GM23338 (cell line): ENCODE measurements around the gene TUBA8. TPM values are rescaled to one million over a fixed set of nuclear protein-coding genes. Genes with fewer than 3 reads are reported as not detected.

ENCODE experiments used
- ATAC-seq: fragments of 200-7000 bp; cut with Tn5 transposase; 3 replicates; pipeline ENCODE4 v1.9.1; 2020
- DNase-seq: peaks from one replicate; pipeline ENCODE4 v3.0.0-alpha.2; 2015; ENCODE audit warnings: low spot score
- H2AFZ ChIP-seq: fragments of 200-600 bp; sonication (generic); 2 replicates; pipeline ENCODE4 v1.8.0; 2016; ENCODE audit warnings: antibody characterized with exemption, mild to moderate bottlenecking, moderate library complexity
- H3F3A ChIP-seq: fragments of 200-600 bp; sonication (generic); replicated peaks from 2 replicates; pipeline ENCODE4 v1.8.0; 2017; ENCODE audit warnings: antibody characterized with exemption, mixed run types, low read depth
- H3K27ac ChIP-seq: fragments of 200-600 bp; sonication (generic); 2 replicates; pipeline ENCODE4 v1.6.1; 2016; ENCODE audit warnings: low read depth
- H3K27me3 ChIP-seq: fragments of 200-600 bp; sonication (generic); 2 replicates; pipeline ENCODE4 v1.8.0; 2016; ENCODE audit warnings: mild to moderate bottlenecking, mixed run types, moderate library complexity; ENCODE audit not compliant: insufficient read depth
- H3K36me3 ChIP-seq: fragments of 200-600 bp; sonication (generic); 2 replicates; pipeline ENCODE4 v1.8.0; 2016; ENCODE audit warnings: mild to moderate bottlenecking; ENCODE audit not compliant: insufficient read depth
- H3K4me1 ChIP-seq: fragments of 200-600 bp; sonication (generic); 2 replicates; pipeline ENCODE4 v1.8.0; 2016; ENCODE audit warnings: mild to moderate bottlenecking, moderate library complexity; ENCODE audit not compliant: insufficient read depth
- H3K4me2 ChIP-seq: fragments of 200-600 bp; sonication (generic); 2 replicates; pipeline ENCODE4 v1.7.1; 2017; ENCODE audit warnings: mixed run types
- H3K4me3 ChIP-seq: fragments of 200-600 bp; sonication (generic); 2 replicates; pipeline ENCODE4 v1.6.1; 2016; ENCODE audit warnings: mixed run types
- H3K79me2 ChIP-seq: fragments of 200-600 bp; sonication (generic); replicated peaks from 2 replicates; pipeline ENCODE4 v1.8.0; 2017; ENCODE audit warnings: mild to moderate bottlenecking; ENCODE audit not compliant: insufficient read depth
- H3K9me2 ChIP-seq: fragments of 200-600 bp; sonication (generic); 2 replicates; pipeline ENCODE4 v1.8.0; 2017; ENCODE audit not compliant: insufficient read depth
- H4K20me1 ChIP-seq: fragments of 200-600 bp; sonication (generic); replicated peaks from 2 replicates; pipeline ENCODE4 v1.8.0; 2017; ENCODE audit warnings: mild to moderate bottlenecking; ENCODE audit not compliant: insufficient read depth
- H3K27ac Mint-ChIP-seq: 2 replicates; pipeline ENCODE4 v1.8.0; 2020; ENCODE audit warnings: inconsistent platforms, mild to moderate bottlenecking, moderate library complexity, mixed read lengths
- H3K27me3 Mint-ChIP-seq: 3 replicates; pipeline ENCODE4 v1.8.0; 2022; ENCODE audit warnings: low read depth, mild to moderate bottlenecking, moderate library complexity, mixed read lengths, inconsistent platforms; ENCODE audit not compliant: insufficient read depth, poor library complexity
- H3K36me3 Mint-ChIP-seq: 3 replicates; pipeline ENCODE4 v1.8.0; 2021; ENCODE audit warnings: low read depth, mild to moderate bottlenecking, inconsistent platforms, moderate library complexity, mixed read lengths
- H3K4me1 Mint-ChIP-seq: 3 replicates; pipeline ENCODE4 v1.8.0; 2020; ENCODE audit warnings: mild to moderate bottlenecking, inconsistent platforms, mixed read lengths
- H3K4me3 Mint-ChIP-seq: 3 replicates; pipeline ENCODE4 v1.8.0; 2021; ENCODE audit warnings: moderate library complexity, mild to moderate bottlenecking, inconsistent platforms, mixed read lengths
- H3K9me3 Mint-ChIP-seq: 3 replicates; pipeline ENCODE4 v1.8.0; 2020; ENCODE audit warnings: moderate library complexity, mild to moderate bottlenecking, inconsistent platforms, mixed read lengths
- CTCF ChIP-seq, 2 experiments: fragments of 200-600 bp in 1 of 2; sonication (generic) in 1 of 2; conservative IDR thresholded peaks; 2 replicates each; pipeline versions ENCODE4 v1.5.1 to v1.6.1; 2016 to 2017; ENCODE audit warnings: antibody characterized with exemption in 2 of 2, low read depth in 2 of 2, mild to moderate bottlenecking in 2 of 2, moderate library complexity in 1 of 2
- EZH2phosphoT487 ChIP-seq: fragments of 200-600 bp; sonication (generic); IDR thresholded peaks from one replicate; pipeline ENCODE4 v1.8.1; 2018; ENCODE audit warnings: antibody characterized with exemption; ENCODE audit not compliant: unreplicated experiment
- POLR2AphosphoS5 ChIP-seq: IDR thresholded peaks from 2 replicates; pipeline ENCODE4 v1.6.1; 2016; ENCODE audit warnings: antibody characterized with exemption, low read depth
- ZNF114 ChIP-seq: fragments of 250-450 bp; sonication (Bioruptor Pico); IDR thresholded peaks from 2 replicates; pipeline ENCODE4 v1.5.0; 2020; ENCODE audit warnings: mild to moderate bottlenecking, moderate library complexity
- ZNF462 ChIP-seq: fragments of 250-450 bp; sonication (Bioruptor Pico); IDR thresholded peaks from 2 replicates; pipeline ENCODE4 v1.5.0; 2020; ENCODE audit warnings: mild to moderate bottlenecking, moderate library complexity
- polyA plus RNA-seq: library from polyadenylated mRNA; unstranded; fragments of >200 nt; fragmentation: Nextera tagmentation; extraction: Ambion mirVana; gene quantifications from 2 replicates; pipeline ENCODE4 v1.2.1, GENCODE V29; 2016
- total RNA-seq: library from RNA; depleted of rRNA; stranded (reverse); fragments of >200 nt; shearing (Covaris generic); gene quantifications from 2 replicates; pipeline ENCODE4 v1.2.3, GENCODE V29; 2014

The TUBA8 gene
- total and polyA plus RNA-seq, 2 experiments from 2014 or later, result 0.31 to 0.48 TPM

GRCh38 chr22:18119409-18120110 is 9.0 kb downstream of the TUBA8 start (continued):
- TF ChIP-seq POLR2AphosphoS5, result no peak
- no peak for TF ChIP-seq CTCF (conservative IDR thresholded peaks at IDR 0.05; ENCODE audit: low read depth in 2 of 2)
- TF ChIP-seq ZNF114, result no peak

GRCh38 chr22:18120857-18121256 is 10.2 kb downstream of the TUBA8 start:
- Mint-ChIP-seq H3K36me3 (no peaks in the 10 kb centered on the region), H3K27ac (no peak overlapping the region), H3K9me3 (no peaks in the 10 kb centered on the region), H3K27me3 (peaks cover 3% of the 10 kb centered on the region), H3K4me1 (peaks cover 6% of the 10 kb centered on the region; the same call in 1 of the 3 replicates), H3K4me3 (no peak overlapping the region)
- ATAC-seq (no peak), DNase-seq (no peak)
- Histone ChIP-seq H3F3A (no peaks in the 10 kb centered on the region), H3K4me3 (no peak overlapping the region), H3K9me2 (no peaks in the 10 kb centered on the region), H4K20me1 (no peaks in the 10 kb centered on the region), H2AFZ (no peak overlapping the region), H3K36me3 (no peaks in the 10 kb centered on the region), H3K4me2 (no peak overlapping the region), H3K27ac (no peak overlapping the region), H3K27me3 (no peaks in the 10 kb centered on the region), H3K4me1 (no peaks in the 10 kb centered on the region), H3K79me2 (no peaks in the 10 kb centered on the region)
- TF ChIP-seq ZNF462 (CRISPR knock-in tag) (no peak), EZH2phosphoT487 (no peak), POLR2AphosphoS5 (no peak)
